Liver (tissue), 9 donors: ENCODE results near the gene MAPK8. TPM values are rescaled to one million over a fixed set of nuclear protein-coding genes. Genes with fewer than 3 reads are reported as not detected.

ENCODE experiments used
- DNase-seq: peaks from one replicate; pipeline ENCODE4 v3.0.0-alpha.2; 2017; ENCODE audit warnings: low spot score
- H3K27ac ChIP-seq, 2 donors: one replicate each; pipeline ENCODE4 v1.7.0; 2013; ENCODE audit warnings: inconsistent platforms in 2 of 2, low read length in 2 of 2, control low read depth in 1 of 2, low read depth in 1 of 2, mild to moderate bottlenecking in 1 of 2
- H3K27me3 ChIP-seq, 4 donors: one replicate each; pipeline versions ENCODE4 v1.6.1 to v1.7.0; 2013; ENCODE audit warnings: low read length in 3 of 4, inconsistent platforms in 1 of 4, mild to moderate bottlenecking in 1 of 4, moderate library complexity in 1 of 4; ENCODE audit not compliant: control insufficient read depth in 4 of 4, insufficient read depth in 4 of 4
- H3K36me3 ChIP-seq, 4 donors: one replicate each; pipeline versions ENCODE4 v1.6.1 to v1.7.0; 2013; ENCODE audit warnings: low read length in 3 of 4, mild to moderate bottlenecking in 3 of 4, low read depth in 1 of 4, moderate library complexity in 1 of 4; ENCODE audit not compliant: control insufficient read depth in 4 of 4, insufficient read depth in 3 of 4
- H3K4me1 ChIP-seq, 4 donors: one replicate each; pipeline versions ENCODE4 v1.6.1 to v1.7.0; 2013; ENCODE audit warnings: low read length in 3 of 4, mild to moderate bottlenecking in 3 of 4, moderate library complexity in 1 of 4; ENCODE audit not compliant: control insufficient read depth in 4 of 4, insufficient read depth in 4 of 4
- H3K4me3 ChIP-seq, 3 donors: one replicate each; pipeline versions ENCODE4 v1.6.1 to v1.7.0; 2013; ENCODE audit warnings: low read length in 3 of 3, control low read depth in 1 of 3, low read depth in 1 of 3, mild to moderate bottlenecking in 1 of 3
- H3K9ac ChIP-seq, 2 donors: one replicate each; pipeline ENCODE4 v1.7.0; 2013; ENCODE audit warnings: low read length in 2 of 2, mild to moderate bottlenecking in 2 of 2, moderate library complexity in 2 of 2, control low read depth in 1 of 2, low read depth in 1 of 2
- H3K9me3 ChIP-seq, 4 donors: one replicate each; pipeline versions ENCODE4 v1.6.1 to v1.7.0; 2013; ENCODE audit warnings: low read length in 3 of 4; ENCODE audit not compliant: control insufficient read depth in 4 of 4
- ATF3 ChIP-seq: IDR thresholded peaks from 2 replicates; pipeline ENCODE4 v1.6.1; 2016; ENCODE audit warnings: antibody characterized with exemption
- EGR1 ChIP-seq, 2 donors: IDR thresholded peaks; 2 replicates each; pipeline ENCODE4 v1.6.1; 2016 to 2018; ENCODE audit warnings: antibody characterized with exemption in 2 of 2, low read depth in 2 of 2
- FOXA1 ChIP-seq: IDR thresholded peaks from 2 replicates; pipeline ENCODE4 v1.6.1; 2016; ENCODE audit warnings: antibody characterized with exemption
- FOXA2 ChIP-seq: IDR thresholded peaks from 2 replicates; pipeline ENCODE4 v1.6.1; 2016; ENCODE audit warnings: antibody characterized with exemption
- GABPA ChIP-seq, 2 donors: IDR thresholded peaks in 1 of 2; conservative IDR thresholded peaks in 1 of 2; 2 replicates each; pipeline ENCODE4 v1.6.1; 2016; ENCODE audit warnings: antibody characterized with exemption in 2 of 2, mild to moderate bottlenecking in 1 of 2, moderate library complexity in 1 of 2
- HNF4A ChIP-seq, 2 donors: conservative IDR thresholded peaks; 2 replicates each; pipeline ENCODE4 v1.6.1; 2016; ENCODE audit warnings: antibody characterized with exemption in 2 of 2, mild to moderate bottlenecking in 2 of 2
- HNF4G ChIP-seq: IDR thresholded peaks from 2 replicates; pipeline ENCODE4 v1.6.1; 2016; ENCODE audit warnings: antibody characterized with exemption
- JUND ChIP-seq, 2 donors: IDR thresholded peaks; 2 replicates each; pipeline ENCODE4 v1.6.1; 2016; ENCODE audit warnings: antibody characterized with exemption in 2 of 2
- MAX ChIP-seq: IDR thresholded peaks from 2 replicates; pipeline ENCODE4 v1.6.1; 2016; ENCODE audit warnings: antibody characterized with exemption
- NR2F2 ChIP-seq: IDR thresholded peaks from 2 replicates; pipeline ENCODE4 v1.6.1; 2016; ENCODE audit warnings: antibody characterized with exemption
- REST ChIP-seq: IDR thresholded peaks from 2 replicates; pipeline ENCODE4 v1.6.1; 2016; ENCODE audit warnings: antibody characterized with exemption, mild to moderate bottlenecking
- RXRA ChIP-seq, 2 donors: IDR thresholded peaks; 2 replicates each; pipeline ENCODE4 v1.6.1; 2017 to 2018; ENCODE audit warnings: antibody characterized with exemption in 2 of 2, mild to moderate bottlenecking in 1 of 2
- SP1 ChIP-seq: IDR thresholded peaks from 2 replicates; pipeline ENCODE4 v1.6.1; 2018; ENCODE audit warnings: antibody characterized with exemption, mild to moderate bottlenecking
- TAF1 ChIP-seq: conservative IDR thresholded peaks from 2 replicates; pipeline ENCODE4 v1.6.1; 2016; ENCODE audit warnings: antibody characterized with exemption, mild to moderate bottlenecking
- YY1 ChIP-seq: IDR thresholded peaks from 2 replicates; pipeline ENCODE4 v1.6.1; 2016; ENCODE audit warnings: antibody characterized with exemption, mild to moderate bottlenecking
- ZBTB33 ChIP-seq: IDR thresholded peaks from 2 replicates; pipeline ENCODE4 v1.6.1; 2016; ENCODE audit warnings: antibody characterized with exemption
- WGBS: extraction: QIAGEN DNeasy Blood & Tissue Kit; methylation state at CpG from one replicate; pipeline ENCODE4 v1.1.7; 2013; 5-methylcytosine and 5-hydroxymethylcytosine counted together
- polyA plus RNA-seq, 2 donors: library from polyadenylated mRNA; stranded (reverse) in 1 of 2; unstranded in 1 of 2; fragments of 200-250 nt in 1 of 2; fragments of >200 nt in 1 of 2; fragmentation: Nextera tagmentation in 1 of 2; extraction: Ambion mirVana in 1 of 2; gene quantifications; one replicate each; pipeline versions ENCODE4 v1.2.1 to v1.2.3, GENCODE V29; 2013 to 2015
- total RNA-seq, 2 donors: library from RNA; depleted of rRNA; stranded (reverse); fragments of >200 nt; gene quantifications; one replicate each; pipeline ENCODE4 v1.2.3, GENCODE V29; 2014
- donor health status: healthy.
- donor health status: healthy.
- donor health status: healthy.
- donor health status: healthy.
- donor health status: healthy.

Gene MAPK8
- total and polyA plus RNA-seq, 4 donors: 14.9 to 51.6 (median 24.8) TPM

- H3K9me3 ChIP-seq: no peaks in the 10 kb centered on the region
- H3K36me3 ChIP-seq: no peaks in the 10 kb centered on the region
- no peak overlapping the region for H3K4me3 ChIP-seq
- H3K27me3 ChIP-seq: no peaks in the 10 kb centered on the region
- H3K4me1 ChIP-seq: no peaks in the 10 kb centered on the region
- TF ChIP-seq GABPA (IDR thresholded peaks at IDR 0.05 in 1 of 2, conservative IDR thresholded peaks at IDR 0.05 in 1 of 2) (no peak), REST (no peak), ATF3 (no peak), FOXA1 (no peak)
- H3K9ac ChIP-seq: no peak overlapping the region
- 85% methylated on average over 3 of the region's 3 CpGs for WGBS
- no peak for DNase-seq
- no peak overlapping the region for H3K27ac ChIP-seq
Observed at GRCh38 chr10:48400129-48400849, 93.8 kb downstream of the MAPK8 start.

- WGBS: 97% methylated on average over 1 of the region's 1 CpG
- DNase-seq: no peak
- Histone ChIP-seq H3K4me3 (no peak overlapping the region), H3K9me3 (no peaks in the 10 kb centered on the region), H3K4me1 (no peaks in the 10 kb centered on the region), H3K27ac (no peak overlapping the region), H3K36me3 (peaks cover 0 to 2% (median 0%) of the 10 kb centered on the region in 4 donors), H3K9ac (no peak overlapping the region), H3K27me3 (no peaks in the 10 kb centered on the region)
- TF ChIP-seq JUND (IDR thresholded peaks at IDR 0.05): no peak
- no peak for TF ChIP-seq RXRA (IDR thresholded peaks at IDR 0.05)
- TF ChIP-seq HNF4A (conservative IDR thresholded peaks at IDR 0.05): no peak
- TF ChIP-seq EGR1 (IDR thresholded peaks at IDR 0.05; ENCODE audit: low read depth in 2 of 2): no peak
- no peak for TF ChIP-seq YY1
- no peak for TF ChIP-seq TAF1
Observed at GRCh38 chr10:48400850-48401220, 94.4 kb downstream of the MAPK8 start.

- TF ChIP-seq JUND (IDR thresholded peaks at IDR 0.05) (no peak), MAX (no peak), SP1 (no peak), REST (no peak), ATF3 (no peak), YY1 (no peak), FOXA2 (no peak), NR2F2 (no peak), EGR1 (IDR thresholded peaks at IDR 0.05; ENCODE audit: low read depth in 2 of 2) (no peak), RXRA (IDR thresholded peaks at IDR 0.05) (no peak), HNF4A (conservative IDR thresholded peaks at IDR 0.05) (no peak), GABPA (IDR thresholded peaks at IDR 0.05 in 1 of 2, conservative IDR thresholded peaks at IDR 0.05 in 1 of 2) (no peak), TAF1 (no peak), ZBTB33 (no peak), HNF4G (no peak)
- DNase-seq: no peak
- no peak overlapping the region for H3K27ac ChIP-seq
- H3K36me3 ChIP-seq: peaks cover 0 to 3% (median under 1%) of the 10 kb centered on the region in 4 donors
- no peaks in the 10 kb centered on the region for H3K4me1 ChIP-seq
- no peaks in the 10 kb centered on the region for H3K27me3 ChIP-seq
- no peaks in the 10 kb centered on the region for H3K9me3 ChIP-seq
- no peak overlapping the region for H3K4me3 ChIP-seq
- H3K9ac ChIP-seq: no peak overlapping the region
- 90% methylated on average over 4 of the region's 4 CpGs for WGBS
Observed at GRCh38 chr10:48404646-48405045, 98.2 kb downstream of the MAPK8 start.
